Panc1 (cell line): ENCODE data around the gene SLC25A12. TPM values are rescaled to one million over a fixed set of nuclear protein-coding genes. Genes with fewer than 3 reads are reported as not detected.

Source experiments
- ATAC-seq: fragments of 200-7000 bp; cut with Tn5 transposase; 2 replicates; pipeline ENCODE4 v1.9.1; 2020; ENCODE audit warnings: mild to moderate bottlenecking, moderate library complexity
- BruUV-seq: library from RNA; stranded (reverse); fragments of 400-500 nt; replicated peaks from 2 replicates; lab custom pipeline; 2021; lab: Mats Ljungman, UMichigan
- CTCF ChIA-PET: fragments of 300-600 bp; sonication (Branson Sonifier 250); formaldehyde crosslinking; loops from one replicate; lab custom pipeline; 2022; ENCODE audit warnings: antibody characterized with exemption; lab: Charles Lee
- POLR2A ChIA-PET: fragments of 300-600 bp; sonication (Branson Sonifier 250); formaldehyde crosslinking; loops from one replicate; lab custom pipeline; 2022; ENCODE audit warnings: antibody characterized with exemption; lab: Charles Lee
- DNase-seq: peaks from one replicate; pipeline ENCODE4 v3.0.0-alpha.2; 2010; ENCODE audit warnings: low read depth, low spot score
- H3K27ac ChIP-seq: 2 replicates; pipeline ENCODE4 v1.5.1; 2011; ENCODE audit warnings: mild to moderate bottlenecking, low read length, inconsistent platforms
- H3K27me3 ChIP-seq: fragments of 200-500 bp; sonication (Bioruptor generic); 2 replicates; pipeline ENCODE4 v1.6.0; 2014; ENCODE audit warnings: low read length, inconsistent platforms; ENCODE audit not compliant: control insufficient read depth, insufficient read depth
- H3K36me3 ChIP-seq: fragments of 200-500 bp; sonication (Bioruptor generic); 2 replicates; pipeline ENCODE4 v1.5.1; 2014; ENCODE audit warnings: inconsistent platforms, mild to moderate bottlenecking, low read length, moderate library complexity; ENCODE audit not compliant: control insufficient read depth, insufficient read depth
- H3K4me1 ChIP-seq: 2 replicates; pipeline ENCODE4 v1.5.1; 2011; ENCODE audit warnings: inconsistent platforms, mild to moderate bottlenecking, low read length, moderate library complexity; ENCODE audit not compliant: control insufficient read depth, insufficient read depth
- H3K4me3 ChIP-seq, 2 experiments: 2 replicates each; pipeline ENCODE4 v1.5.1; 2011 to 2012; ENCODE audit warnings: low read depth in 2 of 2, low read length in 2 of 2, mild to moderate bottlenecking in 2 of 2, inconsistent platforms in 1 of 2, moderate library complexity in 1 of 2
- H3K9me3 ChIP-seq: fragments of 200-500 bp; sonication (Bioruptor generic); 2 replicates; pipeline ENCODE4 v1.5.1; 2014; ENCODE audit warnings: low read depth, mild to moderate bottlenecking, inconsistent platforms, low read length, moderate library complexity; ENCODE audit not compliant: control insufficient read depth, insufficient read depth
- CTCF ChIP-seq: fragments of 450-650 bp; IDR thresholded peaks from 2 replicates; pipeline ENCODE4 v1.5.1; 2017; ENCODE audit warnings: mild to moderate bottlenecking
- POLR2AphosphoS5 ChIP-seq: IDR thresholded peaks from 2 replicates; pipeline ENCODE4 v1.6.1; 2012; ENCODE audit warnings: mild to moderate bottlenecking, low read depth, low read length, moderate library complexity
- REST ChIP-seq, 2 experiments: IDR thresholded peaks; 2 replicates each; pipeline ENCODE4 v1.6.1; 2011 to 2012; ENCODE audit warnings: low read depth in 2 of 2, control low read depth in 1 of 2, low read length in 1 of 2, mild to moderate bottlenecking in 1 of 2, moderate library complexity in 1 of 2; ENCODE audit not compliant: insufficient read depth in 1 of 2
- SIN3A ChIP-seq: IDR thresholded peaks from 2 replicates; pipeline ENCODE4 v1.6.1; 2012; ENCODE audit warnings: low read depth, mild to moderate bottlenecking, low read length, moderate library complexity, borderline replicate concordance; ENCODE audit not compliant: insufficient read depth
- TCF7L2 ChIP-seq: IDR thresholded peaks from 2 replicates; pipeline ENCODE4 v1.6.1; 2011; ENCODE audit warnings: mild to moderate bottlenecking, low read depth, low read length, inconsistent platforms
- in situ Hi-C: cut with HindIII; loops from 2 replicates; pipeline ENCODE4 v1.10.0; 2016; ENCODE audit warnings: low sequenced_read_pairs, low pct_unique_long_range_greater_than_20kb
- intact Hi-C: fragments of 100-400 bp; cut with micrococcal nuclease; formaldehyde crosslinking; loops from one replicate; pipeline ENCODE4 v1.10.0; 2022; ENCODE audit not compliant: unreplicated experiment
- total RNA-seq: library from RNA; stranded (reverse); gene quantifications from one replicate; pipeline ENCODE4 v1.2.1, GENCODE V29; 2021; ENCODE audit not compliant: unreplicated experiment

The SLC25A12 gene
- total RNA-seq, 1 experiment from 2014 or later = 17.8 TPM

- in situ Hi-C loops (no loop called here), intact Hi-C loops (no loop called here)
- no peak overlapping the region for H3K27ac ChIP-seq
- ChIA-PET POLR2A (interaction anchor here (0.6 kb wide), 1 partner anchor 172 kb away, joined by 3 read pairs; no protein-coding TSS in a partner anchor), CTCF (no interaction called here)
- TF ChIP-seq TCF7L2 (no peak), POLR2AphosphoS5 (no peak), REST (IDR thresholded peaks at IDR 0.05; ENCODE audit: insufficient read depth in 1 of 2, low read depth in 2 of 2, low read length in 1 of 2) (no peak), CTCF (no peak), SIN3A (no peak)
- no peaks in the 10 kb centered on the region for H3K27me3 ChIP-seq
- ATAC-seq (no peak), DNase-seq (no peak)
- no peaks in the 10 kb centered on the region for H3K9me3 ChIP-seq
- no TSS peak for BruUV-seq
- no peaks in the 10 kb centered on the region for H3K4me1 ChIP-seq
- H3K4me3 ChIP-seq = no peak overlapping the region
- H3K36me3 ChIP-seq = peaks cover 17% of the 10 kb centered on the region
These were observed 139.6 kb downstream of the SLC25A12 start for GRCh38 chr2:171754254-171754939.

GRCh38 chr2:171747371-171747770 lies 146.7 kb downstream of the SLC25A12 start:
- ATAC-seq = no peak
- ChIA-PET POLR2A (no interaction called here), CTCF (no interaction called here)
- H3K9me3 ChIP-seq = no peaks in the 10 kb centered on the region
- intact Hi-C loops = no loop called here
- TF ChIP-seq SIN3A (no peak), TCF7L2 (no peak), POLR2AphosphoS5 (no peak), CTCF (no peak), REST (IDR thresholded peaks at IDR 0.05; ENCODE audit: insufficient read depth in 1 of 2, low read depth in 2 of 2, low read length in 1 of 2) (no peak)
- peaks cover 45% of the 10 kb centered on the region for H3K36me3 ChIP-seq
- no peaks in the 10 kb centered on the region for H3K27me3 ChIP-seq
- in situ Hi-C loops = no loop called here
- DNase-seq = no peak
- no peaks in the 10 kb centered on the region for H3K4me1 ChIP-seq
- H3K4me3 ChIP-seq = no peak overlapping the region
- no peak overlapping the region for H3K27ac ChIP-seq
- no TSS peak for BruUV-seq
